Stimulated activated CD4-positive, alpha-beta T cell treated with anti-CD3 and anti-CD28 coated beads, Interleukin-2, amount 100 ng/mL, for 4 hours (primary cell): Measurements from ENCODE around the gene CCDC89.
"Not testable (repeated sequence)": the region's sequence is repeated elsewhere in the genome, so short reads cannot be mapped to it uniquely, and the experiment has no call there.

Source experiments
- DNase-seq: peaks from one replicate; pipeline ENCODE4 v3.0.0-alpha.2; 2020; ENCODE audit warnings: low read depth

Gene CCDC89

GRCh38 chr11:85694385-85694980, 8.5 kb upstream of the CCDC89 start:
- peak; percentile 26 for DNase-seq

DNA sequence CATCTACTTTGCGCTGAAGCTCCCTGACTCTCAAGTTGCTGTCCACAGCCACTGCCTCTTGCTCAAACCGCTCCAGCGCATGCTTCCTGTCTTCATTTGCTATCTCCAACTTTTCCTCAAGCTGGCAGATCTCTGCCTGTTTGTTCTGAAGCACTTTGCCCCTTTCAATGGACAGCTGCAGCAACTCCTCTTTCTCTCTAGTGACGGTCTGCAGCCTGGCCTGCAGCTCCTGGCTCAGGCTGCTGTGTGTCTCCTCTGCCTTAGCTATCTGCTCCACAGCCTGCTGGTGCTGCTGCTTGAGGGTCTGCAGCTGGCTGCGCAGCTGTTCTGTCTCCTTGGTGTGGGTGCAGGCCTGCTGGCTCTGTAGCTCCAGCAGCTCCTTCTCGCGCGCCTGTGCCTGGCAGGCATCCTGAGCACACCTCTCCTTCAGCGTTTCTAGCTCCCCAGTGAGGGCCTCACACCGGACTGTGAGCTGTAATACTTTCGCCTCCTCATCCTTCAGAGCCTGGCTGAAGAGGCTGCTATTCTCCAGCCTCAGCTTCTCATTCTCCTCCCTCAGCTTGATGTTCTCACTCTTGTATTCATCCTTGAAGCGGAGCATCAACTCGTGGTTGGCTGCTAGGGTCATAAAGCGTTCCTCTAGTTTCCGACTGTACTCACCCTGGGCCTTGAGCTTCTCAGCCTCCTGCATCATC, 723 bp downstream of the CCDC89 start:
- DNase-seq: no peak

GRCh38 chr11:85682330-85683305, 3.4 kb downstream of the CCDC89 start:
- DNase-seq: peak; percentile 53

DNA sequence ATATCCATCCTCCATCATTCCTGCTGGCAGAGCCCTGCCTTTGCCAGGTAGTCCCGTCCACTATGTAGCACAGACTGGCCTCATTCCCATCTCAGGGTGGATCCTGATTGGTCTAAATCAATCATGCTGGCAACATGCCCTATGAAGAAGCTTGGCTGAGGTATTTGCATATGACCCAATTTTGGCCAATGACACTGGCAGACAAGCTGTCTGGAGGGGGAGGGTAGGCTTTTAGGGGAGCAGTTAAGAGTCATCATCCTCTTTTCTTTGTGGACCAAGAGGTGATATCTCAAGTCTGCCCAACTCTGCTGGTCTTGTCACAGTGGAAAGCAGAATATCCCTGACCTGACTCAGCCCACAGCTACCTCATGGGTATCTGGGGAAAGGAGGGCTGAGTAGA, 5.1 kb downstream of the CCDC89 start:
- DNase-seq: no peak

GRCh38 chr11:85679576-85679975, 6.4 kb downstream of the CCDC89 start:
- no peak for DNase-seq

DNA sequence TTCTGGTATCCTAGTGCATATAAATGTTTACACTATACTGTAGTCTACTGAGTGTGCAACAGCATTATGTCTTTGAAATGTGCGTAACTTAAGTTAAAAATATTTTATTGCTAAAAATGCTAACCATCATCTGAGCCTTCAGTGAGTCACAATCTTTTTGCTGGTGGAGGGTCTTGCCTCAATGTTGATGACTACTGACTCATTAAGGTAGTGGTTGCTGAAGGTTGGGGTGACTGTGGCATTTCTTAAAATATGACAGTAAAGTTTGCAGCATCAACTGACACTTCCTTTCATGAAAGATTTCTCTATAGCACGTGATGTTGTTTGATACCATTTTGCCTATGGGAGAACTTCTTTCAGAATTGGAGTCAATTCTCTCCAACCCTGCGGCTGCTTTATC, 12.6 kb downstream of the CCDC89 start:
- DNase-seq: no peak

GRCh38 chr11:85672105-85672902, 13.7 kb downstream of the CCDC89 start:
- DNase-seq: no peak

DNA sequence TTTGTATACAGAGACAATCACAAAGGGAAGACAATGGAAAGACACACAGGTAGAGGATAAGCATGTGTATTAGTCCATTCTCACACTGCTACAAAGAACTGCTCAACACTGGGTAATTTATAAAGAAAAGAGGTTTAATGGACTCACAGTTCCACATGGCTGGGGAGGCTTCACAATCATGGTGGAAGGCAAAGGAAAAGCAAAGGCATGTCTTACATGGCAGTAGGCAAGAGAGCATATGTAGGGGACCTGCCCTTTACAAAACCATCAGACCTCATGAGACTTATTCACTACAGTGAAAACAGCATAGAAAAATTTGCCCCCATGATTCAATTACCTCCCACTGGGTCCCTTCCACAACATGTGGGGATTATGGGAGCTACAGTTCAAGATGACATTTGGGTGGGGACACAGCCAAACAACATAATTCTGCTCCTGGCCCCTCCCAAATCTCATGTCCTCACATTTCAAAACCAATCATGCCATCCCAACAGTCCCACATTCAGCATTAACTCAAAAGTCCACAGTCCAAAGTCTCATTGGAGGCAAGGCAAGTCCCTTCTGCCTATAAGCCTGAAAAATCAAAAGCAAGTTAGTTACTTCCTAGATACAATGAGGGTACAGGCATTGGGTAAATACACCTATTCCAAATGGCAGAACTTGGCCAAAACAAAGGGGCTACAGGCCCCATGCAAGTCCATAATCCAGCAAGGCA, 14.9 kb downstream of the CCDC89 start:
- DNase-seq: not testable (repeated sequence)

DNA sequence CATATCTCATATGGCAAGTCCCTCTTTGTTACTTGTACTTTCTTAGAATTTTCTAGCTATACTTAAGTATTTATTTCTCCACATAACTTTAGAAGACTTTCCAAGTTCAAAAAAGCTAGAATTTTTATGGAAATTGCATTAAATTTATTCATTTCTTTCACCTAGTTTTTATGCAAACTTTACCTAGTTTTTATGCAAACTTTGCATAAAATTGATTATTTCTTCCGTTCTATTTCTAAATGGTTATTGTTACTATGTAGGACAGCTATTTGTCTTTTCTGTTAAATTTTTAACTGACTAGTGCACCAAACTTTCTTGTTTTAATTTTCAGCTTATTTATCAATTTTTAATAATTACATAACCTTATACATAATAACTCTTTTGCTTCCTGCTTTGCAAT, 17.8 kb downstream of the CCDC89 start:
- DNase-seq: no peak

GRCh38 chr11:85666687-85667086, 19.3 kb downstream of the CCDC89 start:
- DNase-seq: no peak

GRCh38 chr11:85665733-85666132, 20.3 kb downstream of the CCDC89 start:
- DNase-seq: no peak

GRCh38 chr11:85664615-85665481, 21.1 kb downstream of the CCDC89 start, which contains the start of gene CREBZF:
Gene CREBZF, minus strand, starts transcription at chr11:85665129. Its CDS starts 254 bp downstream, at chr11:85664875.
- DNase-seq: peak; percentile 89

GRCh38 chr11:85663753-85664614, 22.0 kb downstream of the CCDC89 start:
- DNase-seq: peak; percentile 84

GRCh38 chr11:85663080-85663752, 22.8 kb downstream of the CCDC89 start:
- DNase-seq: no peak

- DNase-seq: no peak
Observed at GRCh38 chr11:85661972-85662664, 23.9 kb downstream of the CCDC89 start.

GRCh38 chr11:85658180-85658579, 27.8 kb downstream of the CCDC89 start:
- no peak for DNase-seq

- DNase-seq: no peak
Observed at GRCh38 chr11:85656777-85657176, 29.2 kb downstream of the CCDC89 start.

- not testable (repeated sequence) for DNase-seq
Observed at GRCh38 chr11:85654343-85654742, 31.7 kb downstream of the CCDC89 start.
